ENCODE results near the gene THSD4.

- TF ChIP-seq SMC3 (IDR thresholded peaks at IDR 0.05; ENCODE audit: low read depth, low read length), result no peak
- TF ChIP-seq CTCF (conservative IDR thresholded peaks at IDR 0.05; ENCODE audit: low read depth, low read length), result no peak
- TF ChIP-seq POLR2A (IDR thresholded peaks at IDR 0.05; ENCODE audit: low read depth, low read length), result no peak
- no peak for TF ChIP-seq MAZ (IDR thresholded peaks at IDR 0.05; ENCODE audit: borderline replicate concordance, low read depth, low read length)
- no peak for TF ChIP-seq MAFK (IDR thresholded peaks at IDR 0.05; ENCODE audit: low read depth, low read length)
- TF ChIP-seq USF2 (IDR thresholded peaks at IDR 0.05; ENCODE audit: low read depth, low read length), result no peak
- TF ChIP-seq RFX5 (IDR thresholded peaks at IDR 0.05; ENCODE audit: low read depth, low read length), result no peak
- TF ChIP-seq BHLHE40 (IDR thresholded peaks at IDR 0.05; ENCODE audit: low read depth, low read length), result no peak
- no peak for TF ChIP-seq RCOR1 (IDR thresholded peaks at IDR 0.05; ENCODE audit: insufficient replicate concordance, low read length)
Observed at GRCh38 chr15:71373917-71374316, 258.6 kb downstream of the THSD4 start.

Measured in IMR-90 (cell line).